OCI-M2 (cell line): ENCODE data around the gene SPATA2.
"Not testable (repeated sequence)": the region's sequence is repeated elsewhere in the genome, so short reads cannot be mapped to it uniquely, and the experiment has no call there.

Experiments used
- DNase-seq: peaks from one replicate; lab custom pipeline; 2025; ENCODE audit not compliant: unreplicated experiment; lab: John Stamatoyannopoulos, UW

SPATA2 gene

GRCh38 chr20:49862607-49863200, 52.6 kb downstream of the SPATA2 start:
- no peak for DNase-seq

DNA sequence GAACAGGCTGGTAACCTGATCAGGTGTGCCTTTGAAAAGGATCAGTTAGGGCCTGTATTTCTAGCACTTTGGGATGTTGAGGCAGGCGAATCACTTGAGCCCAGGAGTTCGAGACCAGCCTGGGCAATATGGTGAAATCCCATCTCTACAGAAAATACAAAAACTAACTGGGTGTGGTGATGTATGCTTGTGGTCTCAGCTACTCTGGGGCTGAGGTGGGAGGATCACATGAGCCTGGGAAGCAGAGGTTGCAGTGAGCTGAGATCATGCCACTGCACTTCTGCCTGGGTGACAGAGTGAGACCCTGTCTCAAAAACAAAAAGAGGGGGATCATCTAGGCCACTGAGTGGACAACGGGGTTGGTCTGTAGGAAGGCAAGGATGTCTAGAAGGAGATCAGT, 54.1 kb downstream of the SPATA2 start:
- DNase-seq, result not testable (repeated sequence)

GRCh38 chr20:49859807-49860206, 55.5 kb downstream of the SPATA2 start:
- no peak for DNase-seq

GRCh38 chr20:49859011-49859410, 56.3 kb downstream of the SPATA2 start:
- DNase-seq, result no peak

DNA sequence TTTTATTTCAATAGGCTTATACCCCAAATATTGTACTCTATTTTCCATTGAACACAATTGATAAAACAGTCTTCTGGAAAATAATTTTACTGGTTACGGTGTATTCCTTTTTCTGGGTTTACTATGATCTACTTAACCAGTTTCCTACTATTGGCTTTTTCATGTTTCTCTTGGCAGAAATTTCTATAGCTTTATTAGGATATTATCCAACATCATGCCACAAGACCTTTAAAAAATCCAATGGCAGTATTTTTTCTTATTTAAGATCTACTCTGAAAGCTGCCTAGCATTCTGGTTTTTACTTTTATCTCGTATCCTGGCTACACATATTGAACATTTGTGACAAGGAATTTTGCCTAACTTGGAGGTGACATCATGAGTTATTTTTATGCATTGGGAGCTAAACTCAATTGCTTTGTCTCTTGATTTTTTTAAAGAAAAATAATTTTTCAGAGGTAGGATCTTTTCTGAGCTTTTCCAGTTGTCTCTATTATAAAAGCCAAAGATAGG, 57.2 kb downstream of the SPATA2 start:
- DNase-seq, result no peak

DNA sequence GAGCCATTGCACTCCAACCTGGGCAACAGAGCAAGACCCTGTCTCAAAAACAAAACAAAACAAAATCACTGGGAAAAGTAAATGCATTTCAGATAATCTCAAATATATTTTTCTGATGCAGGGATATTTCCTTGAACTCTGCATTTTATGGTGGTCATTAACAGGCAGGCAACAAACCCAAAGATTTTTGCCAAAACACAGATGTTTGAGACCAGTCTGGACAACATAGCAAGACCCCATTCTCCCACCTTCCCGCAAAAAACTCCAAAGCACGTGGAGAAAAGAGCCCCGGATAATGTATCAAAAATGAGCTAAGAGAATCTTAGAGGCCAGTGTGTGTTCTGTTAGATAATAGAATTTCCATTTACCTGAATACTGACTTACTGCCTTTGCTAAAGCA, 58.4 kb downstream of the SPATA2 start:
- DNase-seq, result no peak

- DNase-seq, result no peak
Measured at GRCh38 chr20:49854190-49854875, 61.0 kb downstream of the SPATA2 start.

GRCh38 chr20:49853640-49854039, 61.7 kb downstream of the SPATA2 start:
- DNase-seq, result no peak
